Measurements from ENCODE around the gene EIF5B. TPM values are rescaled to one million over a fixed set of nuclear protein-coding genes. Genes with fewer than 3 reads are reported as not detected.
"Not testable (repeated sequence)": the region's sequence is repeated elsewhere in the genome, so short reads cannot be mapped to it uniquely, and the experiment has no call there.

The EIF5B gene
- total RNA-seq, 4 donors from 2014 or later, result 19.4 to 40.7 (median 30.0) TPM

- Histone ChIP-seq H3K4me3 (no peak overlapping the region), H3K9me3 (no peaks in the 10 kb centered on the region), H3K4me1 (peaks cover 4 to 36% (median 21%) of the 10 kb centered on the region in 3 donors), H3K27ac (no peak overlapping the region), H3K27me3 (no peaks in the 10 kb centered on the region), H3K36me3 (no peaks in the 10 kb centered on the region)
- intact Hi-C loops (cut with DNase I), result no loop called here
- 79 to 84% methylated on average over 8 of the region's 8 CpGs for WGBS, 2 donors
- TF ChIP-seq POLR2A (IDR thresholded peaks at IDR 0.05) (no peak), CTCF (IDR thresholded peaks at IDR 0.05) (no peak)
- no peak for DNase-seq
Observed at GRCh38 chr2:99340669-99341236, 3.6 kb downstream of the EIF5B start.

- TF ChIP-seq POLR2A (IDR thresholded peaks at IDR 0.05), result no peak
- intact Hi-C loops (cut with DNase I), result no loop called here
- Histone ChIP-seq H3K4me1 (peaks cover 4 to 36% (median 21%) of the 10 kb centered on the region in 3 donors), H3K36me3 (no peaks in the 10 kb centered on the region), H3K9me3 (no peaks in the 10 kb centered on the region), H3K27me3 (no peaks in the 10 kb centered on the region), H3K4me3 (no peak overlapping the region), H3K27ac (no peak overlapping the region)
- no peak for DNase-seq
- WGBS, 2 donors, result 95 to 96% methylated on average over 2 of the region's 2 CpGs
Observed at GRCh38 chr2:99342536-99342935, 5.3 kb downstream of the EIF5B start.

- H3K9me3 ChIP-seq; H3K27ac ChIP-seq; H3K27me3 ChIP-seq; intact Hi-C loops (cut with DNase I); H3K36me3 ChIP-seq; DNase-seq; H3K4me3 ChIP-seq: not testable (repeated sequence)
- WGBS, 2 donors, result 84 to 88% methylated on average over 7 of the region's 7 CpGs
- H3K4me1 ChIP-seq, result peaks cover 4 to 17% (median 7%) of the 10 kb centered on the region in 3 donors
Observed at GRCh38 chr2:99345446-99345845, 8.3 kb downstream of the EIF5B start.

GRCh38 chr2:99346218-99346617 is 9.0 kb downstream of the EIF5B start:
- no peaks in the 10 kb centered on the region for H3K36me3 ChIP-seq
- no peak overlapping the region for H3K4me3 ChIP-seq
- TF ChIP-seq CTCF (IDR thresholded peaks at IDR 0.05) (no peak), POLR2A (IDR thresholded peaks at IDR 0.05) (no peak)
- peaks cover under 1 to 10% (median 4%) of the 10 kb centered on the region in 3 donors for H3K4me1 ChIP-seq
- no peaks in the 10 kb centered on the region for H3K9me3 ChIP-seq
- H3K27me3 ChIP-seq, result no peaks in the 10 kb centered on the region
- H3K27ac ChIP-seq, result no peak overlapping the region
- no peak for DNase-seq
- intact Hi-C loops (cut with DNase I), result no loop called here

GRCh38 chr2:99348173-99348572 is 11.0 kb downstream of the EIF5B start:
- H3K27ac ChIP-seq, result no peak overlapping the region
- DNase-seq, result no peak
- peaks cover 0 to 7% (median 0%) of the 10 kb centered on the region in 3 donors for H3K4me1 ChIP-seq
- H3K27me3 ChIP-seq, result no peaks in the 10 kb centered on the region
- H3K4me3 ChIP-seq, result no peak overlapping the region
- 65 to 89% methylated on average over 3 of the region's 3 CpGs for WGBS, 2 donors
- H3K36me3 ChIP-seq, result no peaks in the 10 kb centered on the region
- no peak for TF ChIP-seq CTCF (IDR thresholded peaks at IDR 0.05)
- no peak for TF ChIP-seq POLR2A (IDR thresholded peaks at IDR 0.05)
- no peaks in the 10 kb centered on the region for H3K9me3 ChIP-seq
- intact Hi-C loops (cut with DNase I), result no loop called here

GRCh38 chr2:99350194-99350593 is 13.0 kb downstream of the EIF5B start:
- DNase-seq, result no peak
- H3K4me3 ChIP-seq, result no peak overlapping the region

More at GRCh38 chr2:99350194-99350593, 13.0 kb downstream of the EIF5B start:
- H3K27ac ChIP-seq, result no peak overlapping the region
- H3K36me3 ChIP-seq, result no peaks in the 10 kb centered on the region
- H3K9me3 ChIP-seq, result no peaks in the 10 kb centered on the region
- intact Hi-C loops (cut with DNase I), result no loop called here
- TF ChIP-seq CTCF (IDR thresholded peaks at IDR 0.05) (no peak), POLR2A (IDR thresholded peaks at IDR 0.05) (no peak)
- H3K27me3 ChIP-seq, result no peaks in the 10 kb centered on the region
- peaks cover 0 to 7% (median 0%) of the 10 kb centered on the region in 3 donors for H3K4me1 ChIP-seq

All from esophagus squamous epithelium (tissue), 5 donors.